Tibial nerve (tissue), 4 donors: ENCODE measurements around the gene BMAL1. TPM values are rescaled to one million over a fixed set of nuclear protein-coding genes. Genes with fewer than 3 reads are reported as not detected.

Source experiments
- DNase-seq, 2 donors: peaks; one replicate each; pipeline ENCODE4 v3.0.0-alpha.2; 2019; ENCODE audit warnings: low spot score in 2 of 2
- H3K27ac ChIP-seq, 4 donors: fragments of 200-600 bp; sonication (generic) in 3 of 4; one replicate each; pipeline ENCODE4 v1.5.1; 2017 to 2019; ENCODE audit warnings: mild to moderate bottlenecking in 1 of 4
- H3K27me3 ChIP-seq, 2 donors: fragments of 200-600 bp; sonication (generic) in 1 of 2; one replicate each; pipeline versions ENCODE4 v1.5.1 to v1.6.0; 2017 to 2019
- H3K36me3 ChIP-seq, 3 donors: fragments of 200-600 bp; sonication (generic); one replicate each; pipeline ENCODE4 v1.5.1; 2018 to 2019
- H3K4me1 ChIP-seq, 4 donors: fragments of 200-600 bp; sonication (generic) in 3 of 4; one replicate each; pipeline ENCODE4 v1.5.1; 2017 to 2019
- H3K4me3 ChIP-seq, 4 donors: fragments of 200-600 bp; sonication (generic) in 3 of 4; one replicate each; pipeline ENCODE4 v1.5.1; 2017 to 2019; ENCODE audit warnings: mild to moderate bottlenecking in 1 of 4, moderate library complexity in 1 of 4
- H3K9me3 ChIP-seq, 4 donors: fragments of 200-600 bp; sonication (generic) in 3 of 4; one replicate each; pipeline ENCODE4 v1.5.1; 2017 to 2019
- EP300 ChIP-seq, 2 donors: sonication (generic); formaldehyde crosslinking; IDR thresholded peaks; one replicate each; pipeline ENCODE4 v1.6.1; 2017; ENCODE audit warnings: antibody characterized with exemption in 2 of 2, mild to moderate bottlenecking in 1 of 2
- POLR2A ChIP-seq, 2 donors: fragments of 450-650 bp; IDR thresholded peaks; one replicate each; pipeline ENCODE4 v1.6.1; 2017; ENCODE audit warnings: antibody characterized with exemption in 2 of 2, mild to moderate bottlenecking in 2 of 2, moderate library complexity in 2 of 2
- WGBS, 2 donors: methylation state at CpG; one replicate each; pipeline ENCODE4 v1.1.5; 2018; 5-methylcytosine and 5-hydroxymethylcytosine counted together
- total RNA-seq, 4 donors: library from RNA; depleted of rRNA; stranded (reverse); fragments of >200 nt; gene quantifications; one replicate each; pipeline ENCODE4 v1.1.0, GENCODE V29; 2016
- TF ChIP-seq, protein P1 (sequence below), 5 experiments: fragments of 200-600 bp in 3 of 5; fragments of 450-650 bp in 2 of 5; sonication (generic) in 3 of 5; IDR thresholded peaks; one replicate each; pipeline ENCODE4 v1.5.1; 2016 to 2019; ENCODE audit warnings: antibody characterized with exemption in 5 of 5, mild to moderate bottlenecking in 3 of 5, moderate library complexity in 2 of 5

The BMAL1 gene
- total RNA-seq, 4 donors from 2014 or later, result 34.5 to 61.2 (median 58.0) TPM

GRCh38 chr11:13336246-13336878 lies 58.8 kb downstream of the BMAL1 start:
- peak overlapping the region in 1 of 4 donors; percentile 83 for H3K27ac ChIP-seq
- no peaks in the 10 kb centered on the region for H3K9me3 ChIP-seq
- H3K4me3 ChIP-seq, result no peak overlapping the region
- H3K4me1 ChIP-seq, result peaks cover 0 to 76% (median 37%) of the 10 kb centered on the region in 4 donors
- no peaks in the 10 kb centered on the region for H3K27me3 ChIP-seq
- no peak for DNase-seq
- TF ChIP-seq, protein P1, sequence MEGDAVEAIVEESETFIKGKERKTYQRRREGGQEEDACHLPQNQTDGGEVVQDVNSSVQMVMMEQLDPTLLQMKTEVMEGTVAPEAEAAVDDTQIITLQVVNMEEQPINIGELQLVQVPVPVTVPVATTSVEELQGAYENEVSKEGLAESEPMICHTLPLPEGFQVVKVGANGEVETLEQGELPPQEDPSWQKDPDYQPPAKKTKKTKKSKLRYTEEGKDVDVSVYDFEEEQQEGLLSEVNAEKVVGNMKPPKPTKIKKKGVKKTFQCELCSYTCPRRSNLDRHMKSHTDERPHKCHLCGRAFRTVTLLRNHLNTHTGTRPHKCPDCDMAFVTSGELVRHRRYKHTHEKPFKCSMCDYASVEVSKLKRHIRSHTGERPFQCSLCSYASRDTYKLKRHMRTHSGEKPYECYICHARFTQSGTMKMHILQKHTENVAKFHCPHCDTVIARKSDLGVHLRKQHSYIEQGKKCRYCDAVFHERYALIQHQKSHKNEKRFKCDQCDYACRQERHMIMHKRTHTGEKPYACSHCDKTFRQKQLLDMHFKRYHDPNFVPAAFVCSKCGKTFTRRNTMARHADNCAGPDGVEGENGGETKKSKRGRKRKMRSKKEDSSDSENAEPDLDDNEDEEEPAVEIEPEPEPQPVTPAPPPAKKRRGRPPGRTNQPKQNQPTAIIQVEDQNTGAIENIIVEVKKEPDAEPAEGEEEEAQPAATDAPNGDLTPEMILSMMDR (IDR thresholded peaks at IDR 0.05), result no peak
- TF ChIP-seq POLR2A (IDR thresholded peaks at IDR 0.05) (no peak), EP300 (IDR thresholded peaks at IDR 0.05) (no peak)
- 78 to 84% methylated on average over 9 of the region's 9 CpGs for WGBS, 2 donors
- no peaks in the 10 kb centered on the region for H3K36me3 ChIP-seq

- H3K4me3 ChIP-seq, result peak overlapping the region in 3 of 4 donors; percentile 1 to 30 (median 13)
- H3K4me1 ChIP-seq, result peaks cover 0 to 65% (median 34%) of the 10 kb centered on the region in 4 donors
- H3K27me3 ChIP-seq, result no peaks in the 10 kb centered on the region
- peak in 1 of 2 donors; percentile 21 for TF ChIP-seq EP300 (IDR thresholded peaks at IDR 0.05)
- TF ChIP-seq, protein P1 (IDR thresholded peaks at IDR 0.05), result no peak
- no peak for DNase-seq
- peak overlapping the region in 3 of 4 donors; percentile 61 to 83 (median 81) for H3K27ac ChIP-seq
- 1% methylated on average over 5 of the region's 5 CpGs for WGBS, 2 donors
- peaks cover 0 to 4% (median 0%) of the 10 kb centered on the region in 3 donors for H3K36me3 ChIP-seq
- no peaks in the 10 kb centered on the region for H3K9me3 ChIP-seq
Measured at GRCh38 chr11:13338019-13338426, 60.4 kb downstream of the BMAL1 start.

DNA sequence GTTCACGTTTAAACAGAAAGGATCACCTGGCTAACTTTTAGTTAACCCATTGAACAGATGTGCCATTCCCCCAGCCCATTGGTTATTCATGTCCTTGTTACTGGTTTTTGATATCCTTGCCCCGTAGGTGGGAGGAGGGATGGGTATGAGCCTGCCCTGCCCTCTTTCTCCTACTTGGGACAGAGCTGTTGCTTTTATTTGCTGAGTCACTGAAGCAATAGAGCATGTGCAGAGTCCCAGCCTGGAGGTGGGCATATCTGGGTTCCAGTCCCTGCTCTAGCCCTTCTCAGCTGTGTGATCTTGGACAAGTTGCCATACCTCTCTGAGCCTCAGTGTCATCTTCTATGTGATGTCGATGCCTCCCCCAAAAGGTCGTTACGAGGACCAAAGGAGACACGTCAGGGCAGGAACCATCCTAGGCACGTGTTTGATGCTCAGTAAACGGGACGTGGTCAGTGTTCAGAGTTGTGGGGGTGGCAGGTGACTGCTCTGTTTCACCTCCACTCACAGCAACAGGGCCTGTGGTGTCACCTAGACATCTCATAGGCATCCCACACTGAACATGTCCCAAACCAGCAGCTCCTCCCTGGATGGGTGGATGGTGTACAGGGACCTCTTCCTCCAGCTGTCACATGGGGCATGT lies 61.0 kb downstream of the BMAL1 start:
- H3K4me3 ChIP-seq, result peak overlapping the region in 3 of 4 donors; percentile 1 to 30 (median 13)
- H3K4me1 ChIP-seq, result peaks cover 0 to 60% (median 31%) of the 10 kb centered on the region in 4 donors
- TF ChIP-seq EP300 (IDR thresholded peaks at IDR 0.05), result peak in 1 of 2 donors; percentile 2
- TF ChIP-seq, protein P1 (IDR thresholded peaks at IDR 0.05), result no peak
- H3K27me3 ChIP-seq, result no peaks in the 10 kb centered on the region
- peaks cover 0 to 4% (median 0%) of the 10 kb centered on the region in 3 donors for H3K36me3 ChIP-seq
- peak overlapping the region in 3 of 4 donors; percentile 61 to 83 (median 81) for H3K27ac ChIP-seq
- no peak for DNase-seq
- 74 to 75% methylated on average over 9 of the region's 9 CpGs for WGBS, 2 donors
- no peaks in the 10 kb centered on the region for H3K9me3 ChIP-seq

- H3K4me3 ChIP-seq, result no peak overlapping the region
- peaks cover 0 to 57% (median 23%) of the 10 kb centered on the region in 4 donors for H3K4me1 ChIP-seq
- no peak for DNase-seq
- no peak for TF ChIP-seq POLR2A (IDR thresholded peaks at IDR 0.05)
- TF ChIP-seq, protein P1 (IDR thresholded peaks at IDR 0.05), result no peak
- TF ChIP-seq EP300 (IDR thresholded peaks at IDR 0.05), result no peak
- H3K27me3 ChIP-seq, result no peaks in the 10 kb centered on the region
- H3K9me3 ChIP-seq, result no peaks in the 10 kb centered on the region
- peak overlapping the region in 2 of 4 donors; percentile 35 to 83 for H3K27ac ChIP-seq
- WGBS, 2 donors, result 59 to 65% methylated on average over 11 of the region's 11 CpGs
- peaks cover 0 to 4% (median 0%) of the 10 kb centered on the region in 3 donors for H3K36me3 ChIP-seq
Measured at GRCh38 chr11:13339195-13340153, 61.9 kb downstream of the BMAL1 start.
